H1 (cell line): ENCODE results near the gene SYDE1. TPM values are rescaled to one million over a fixed set of nuclear protein-coding genes. Genes with fewer than 3 reads are reported as not detected.
A peak's percentile ranks its signal among the peaks of the same experiment; 100 is the strongest.

Source experiments
- BACH1 ChIP-seq: IDR thresholded peaks from 2 replicates; pipeline ENCODE4 v1.6.1; 2012; ENCODE audit warnings: low read length, improper control_type of control experiment
- CBX8 ChIP-seq: fragments of 300-800, 300-1000 bp; sonication (generic); IDR thresholded peaks from 2 replicates; pipeline ENCODE4 v1.7.1; 2016; ENCODE audit warnings: low read depth, low read length, borderline replicate concordance
- EZH2 ChIP-seq: fragments of 200-600 bp; sonication (generic); IDR thresholded peaks from 2 replicates; pipeline ENCODE4 v1.7.1; 2012; ENCODE audit warnings: low read depth, mild to moderate bottlenecking, moderate library complexity, low read length, inconsistent platforms; ENCODE audit not compliant: severe bottlenecking
- FOSL1 ChIP-seq: IDR thresholded peaks from 2 replicates; pipeline ENCODE4 v1.6.1; 2011; ENCODE audit warnings: mild to moderate bottlenecking, low read depth, low read length, moderate library complexity; ENCODE audit not compliant: insufficient read depth
- GABPA ChIP-seq: IDR thresholded peaks from 2 replicates; pipeline ENCODE4 v1.6.1; 2011; ENCODE audit warnings: mild to moderate bottlenecking, low read length, moderate library complexity, borderline replicate concordance; ENCODE audit not compliant: insufficient read depth
- GTF2F1 ChIP-seq: IDR thresholded peaks from 2 replicates; pipeline ENCODE4 v1.6.1; 2012; ENCODE audit warnings: low read depth, low read length, improper control_type of control experiment, borderline replicate concordance
- MAFK ChIP-seq: IDR thresholded peaks from 2 replicates; pipeline ENCODE4 v1.6.1; 2012; ENCODE audit warnings: low read depth, mild to moderate bottlenecking, improper control_type of control experiment, low read length
- POLR2AphosphoS5 ChIP-seq: IDR thresholded peaks from 2 replicates; pipeline ENCODE4 v1.6.1; 2011; ENCODE audit warnings: low read depth, low read length
- RXRA ChIP-seq: IDR thresholded peaks from 2 replicates; pipeline ENCODE4 v1.6.1; 2011; ENCODE audit warnings: low read depth, mild to moderate bottlenecking, low read length, moderate library complexity; ENCODE audit not compliant: insufficient read depth
- TEAD4 ChIP-seq: IDR thresholded peaks from 2 replicates; pipeline ENCODE4 v1.6.1; 2012; ENCODE audit warnings: low read depth, low read length, inconsistent platforms, mixed read lengths
- USF2 ChIP-seq: IDR thresholded peaks from 2 replicates; pipeline ENCODE4 v1.6.1; 2011; ENCODE audit warnings: low read length, improper control_type of control experiment
- YY1 ChIP-seq: IDR thresholded peaks from 2 replicates; pipeline ENCODE4 v1.6.1; 2011; ENCODE audit warnings: low read depth, mild to moderate bottlenecking, low read length
- polyA plus RNA-seq, 7 experiments: library from polyadenylated mRNA; depleted of rRNA in 3 of 7; stranded (reverse) in 5 of 7; unstranded in 2 of 7; fragments of >200 nt in 5 of 7; fragments of 200-250 nt in 2 of 7; gene quantifications; 1 replicate in 5 of 7; 2 replicates in 1 of 7; 4 replicates in 1 of 7; pipeline versions ENCODE4 v1.2.1 to v1.2.3, GENCODE V29; 2011 to 2013; ENCODE audit warnings: missing spikeins in 2 of 7, mixed read lengths in 2 of 7
- total RNA-seq: library from RNA; stranded (reverse); fragmentation: NEBNext Ultra II Directional; extraction: Animal tissue kit (Norgen Biotek cat#: 25700); gene quantifications from 2 replicates; pipeline ENCODE4 v1.2.1, GENCODE V29; 2021

Gene SYDE1
- total and polyA plus RNA-seq, 2 of the 8 experiments (the other 6 are each of a cell fraction or from before 2014, with no cell fraction given) = 12.0 to 16.8 TPM

DNA sequence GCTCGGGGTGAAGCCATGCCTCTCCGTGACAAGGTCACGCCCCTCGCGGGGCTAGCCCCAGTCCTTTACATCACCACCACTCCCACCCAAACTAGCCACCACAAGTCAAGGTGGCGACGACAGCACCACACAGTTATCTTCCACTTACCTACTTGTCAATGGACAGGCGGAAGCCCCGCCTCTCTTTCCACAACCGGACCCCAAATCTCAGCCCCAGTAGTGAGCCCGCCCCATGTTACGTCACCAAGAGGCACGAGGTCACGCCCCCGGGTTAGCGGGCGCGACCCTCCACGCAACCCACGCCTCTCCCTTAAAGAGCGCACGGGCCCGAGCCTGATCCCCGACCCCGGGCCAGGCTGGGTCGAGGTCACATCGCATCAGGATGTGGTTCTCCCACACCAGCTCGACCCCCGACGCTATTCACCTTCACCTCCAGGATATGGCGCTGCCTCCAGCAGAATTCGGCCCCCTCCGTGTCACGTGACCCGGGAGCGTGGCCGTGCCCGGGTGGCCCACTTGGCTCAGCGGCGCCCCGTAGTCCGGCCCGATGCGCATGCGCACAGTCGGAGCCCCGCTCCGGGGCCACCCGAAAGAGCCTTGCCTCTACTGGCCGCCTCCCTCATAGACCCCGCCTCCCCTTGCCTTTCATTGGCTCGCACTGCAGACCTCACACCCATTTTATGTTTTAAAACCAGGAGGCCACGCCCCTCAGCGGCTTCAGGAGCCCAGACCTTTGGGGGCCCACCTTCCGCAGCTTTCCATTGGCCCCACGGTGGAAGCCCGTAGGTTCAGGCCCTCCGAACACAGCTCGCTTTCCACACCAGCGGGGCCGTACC is 18.2 kb downstream of the SYDE1 start (continued):
- no peak for TF ChIP-seq MAFK
- TF ChIP-seq EZH2 = no peak
- no peak for TF ChIP-seq FOSL1
- no peak for TF ChIP-seq CBX8
- TF ChIP-seq BACH1 = peak; percentile 63; the same call in 1 of the 2 replicates
- no peak for TF ChIP-seq RXRA
- TF ChIP-seq TEAD4 = peak; percentile 10; the same call in 1 of the 2 replicates
- peak; percentile 87 for TF ChIP-seq POLR2AphosphoS5
- TF ChIP-seq USF2 = peak; percentile 95
- no peak for TF ChIP-seq GABPA
- peak; percentile 69; the same call in 1 of the 2 replicates for TF ChIP-seq GTF2F1
- TF ChIP-seq YY1 = no peak
